Body of pancreas (tissue), 4 donors: Measurements from ENCODE around the gene BICD2. TPM values are rescaled to one million over a fixed set of nuclear protein-coding genes. Genes with fewer than 3 reads are reported as not detected.

Source experiments
- ATAC-seq: fragments of 150-250 bp; one replicate; pipeline ENCODE4 v1.9.1; 2016
- DNase-seq, 4 donors: peaks; one replicate each; pipeline ENCODE4 v3.0.0-alpha.2; 2019
- H3K27ac ChIP-seq, 4 donors: fragments of 200-600 bp; sonication (generic); 1 replicate in 3 of 4; 2 replicates in 1 of 4; pipeline versions ENCODE4 v1.5.1 to v1.6.1; 2016 to 2019; ENCODE audit warnings: mild to moderate bottlenecking in 1 of 4, mixed read lengths in 1 of 4, moderate library complexity in 1 of 4
- H3K27me3 ChIP-seq, 2 donors: fragments of 200-600 bp; sonication (generic); one replicate each; pipeline ENCODE4 v1.6.0; 2016; ENCODE audit warnings: mild to moderate bottlenecking in 1 of 2
- H3K36me3 ChIP-seq, 2 donors: fragments of 200-600 bp; sonication (generic); replicated peaks in 1 of 2; 2 replicates each; pipeline ENCODE4 v1.5.1; 2016; ENCODE audit warnings: low read depth in 2 of 2; ENCODE audit not compliant: insufficient read depth in 1 of 2
- H3K4me1 ChIP-seq: fragments of 200-600 bp; sonication (generic); one replicate; pipeline ENCODE4 v1.6.0; 2016
- H3K4me3 ChIP-seq, 2 donors: fragments of 200-600 bp; sonication (generic); 1 replicate in 1 of 2; 2 replicates in 1 of 2; pipeline ENCODE4 v1.5.1; 2016 to 2019
- H3K9me3 ChIP-seq, 3 donors: fragments of 200-600 bp; sonication (generic); 1 replicate in 2 of 3; 2 replicates in 1 of 3; pipeline ENCODE4 v1.5.1; 2016
- POLR2A ChIP-seq, 3 donors: fragments of 450-650 bp; IDR thresholded peaks; one replicate each; pipeline ENCODE4 v1.6.1; 2016; ENCODE audit warnings: antibody characterized with exemption in 3 of 3, mild to moderate bottlenecking in 2 of 3
- WGBS, 2 donors: methylation state at CpG; one replicate each; pipeline ENCODE4 v1.1.5; 2017; 5-methylcytosine and 5-hydroxymethylcytosine counted together
- intact Hi-C: fragments of 100-400 bp; cut with DNase I; formaldehyde crosslinking; loops from one replicate; pipeline ENCODE4 v1.15.1; 2023
- total RNA-seq, 2 donors: library from RNA; depleted of rRNA; stranded (reverse); fragments of >200 nt; gene quantifications; one replicate each; pipeline ENCODE4 v1.1.0, GENCODE V29; 2016
- TF ChIP-seq, protein P1 (sequence below), 7 experiments: fragments of 450-650 bp in 4 of 7; fragments of 200-600 bp in 3 of 7; sonication (generic) in 3 of 7; IDR thresholded peaks; one replicate each; pipeline ENCODE4 v1.5.1; 2016 to 2019; ENCODE audit warnings: antibody characterized with exemption in 7 of 7

Gene BICD2
- total RNA-seq, 2 donors from 2014 or later = 16.1 to 16.8 TPM

DNA sequence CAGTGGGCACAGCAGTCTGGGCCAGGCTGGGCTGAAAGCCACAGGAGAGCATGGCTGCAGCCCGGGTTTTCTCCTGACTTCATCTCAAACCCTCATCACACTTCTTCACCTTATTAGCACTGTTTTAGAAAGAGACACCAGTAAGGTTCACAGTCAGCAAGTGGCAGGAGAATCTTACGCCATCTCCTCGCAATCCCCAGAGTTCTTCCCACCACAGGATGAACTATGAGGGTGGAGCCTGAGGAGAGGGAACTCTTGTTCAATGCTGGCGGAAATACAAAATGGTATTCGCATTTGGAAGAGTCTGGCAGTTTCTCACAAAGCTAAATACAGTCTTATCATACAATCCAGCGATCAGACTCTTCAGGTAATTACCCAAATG lies 14.7 kb downstream of the BICD2 start:
- H3K9me3 ChIP-seq = no peaks in the 10 kb centered on the region
- no peak for TF ChIP-seq POLR2A (IDR thresholded peaks at IDR 0.05)
- TF ChIP-seq, protein P1, sequence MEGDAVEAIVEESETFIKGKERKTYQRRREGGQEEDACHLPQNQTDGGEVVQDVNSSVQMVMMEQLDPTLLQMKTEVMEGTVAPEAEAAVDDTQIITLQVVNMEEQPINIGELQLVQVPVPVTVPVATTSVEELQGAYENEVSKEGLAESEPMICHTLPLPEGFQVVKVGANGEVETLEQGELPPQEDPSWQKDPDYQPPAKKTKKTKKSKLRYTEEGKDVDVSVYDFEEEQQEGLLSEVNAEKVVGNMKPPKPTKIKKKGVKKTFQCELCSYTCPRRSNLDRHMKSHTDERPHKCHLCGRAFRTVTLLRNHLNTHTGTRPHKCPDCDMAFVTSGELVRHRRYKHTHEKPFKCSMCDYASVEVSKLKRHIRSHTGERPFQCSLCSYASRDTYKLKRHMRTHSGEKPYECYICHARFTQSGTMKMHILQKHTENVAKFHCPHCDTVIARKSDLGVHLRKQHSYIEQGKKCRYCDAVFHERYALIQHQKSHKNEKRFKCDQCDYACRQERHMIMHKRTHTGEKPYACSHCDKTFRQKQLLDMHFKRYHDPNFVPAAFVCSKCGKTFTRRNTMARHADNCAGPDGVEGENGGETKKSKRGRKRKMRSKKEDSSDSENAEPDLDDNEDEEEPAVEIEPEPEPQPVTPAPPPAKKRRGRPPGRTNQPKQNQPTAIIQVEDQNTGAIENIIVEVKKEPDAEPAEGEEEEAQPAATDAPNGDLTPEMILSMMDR (IDR thresholded peaks at IDR 0.05) = no peak
- no peaks in the 10 kb centered on the region for H3K36me3 ChIP-seq
- 69 to 78% methylated on average over 6 of the region's 6 CpGs for WGBS, 2 donors
- H3K4me3 ChIP-seq = no peak overlapping the region
- no peaks in the 10 kb centered on the region for H3K27me3 ChIP-seq
- H3K4me1 ChIP-seq = peaks cover 26% of the 10 kb centered on the region
- intact Hi-C loops = no loop called here
- DNase-seq (no peak), ATAC-seq (no peak)
- no peak overlapping the region for H3K27ac ChIP-seq

DNA sequence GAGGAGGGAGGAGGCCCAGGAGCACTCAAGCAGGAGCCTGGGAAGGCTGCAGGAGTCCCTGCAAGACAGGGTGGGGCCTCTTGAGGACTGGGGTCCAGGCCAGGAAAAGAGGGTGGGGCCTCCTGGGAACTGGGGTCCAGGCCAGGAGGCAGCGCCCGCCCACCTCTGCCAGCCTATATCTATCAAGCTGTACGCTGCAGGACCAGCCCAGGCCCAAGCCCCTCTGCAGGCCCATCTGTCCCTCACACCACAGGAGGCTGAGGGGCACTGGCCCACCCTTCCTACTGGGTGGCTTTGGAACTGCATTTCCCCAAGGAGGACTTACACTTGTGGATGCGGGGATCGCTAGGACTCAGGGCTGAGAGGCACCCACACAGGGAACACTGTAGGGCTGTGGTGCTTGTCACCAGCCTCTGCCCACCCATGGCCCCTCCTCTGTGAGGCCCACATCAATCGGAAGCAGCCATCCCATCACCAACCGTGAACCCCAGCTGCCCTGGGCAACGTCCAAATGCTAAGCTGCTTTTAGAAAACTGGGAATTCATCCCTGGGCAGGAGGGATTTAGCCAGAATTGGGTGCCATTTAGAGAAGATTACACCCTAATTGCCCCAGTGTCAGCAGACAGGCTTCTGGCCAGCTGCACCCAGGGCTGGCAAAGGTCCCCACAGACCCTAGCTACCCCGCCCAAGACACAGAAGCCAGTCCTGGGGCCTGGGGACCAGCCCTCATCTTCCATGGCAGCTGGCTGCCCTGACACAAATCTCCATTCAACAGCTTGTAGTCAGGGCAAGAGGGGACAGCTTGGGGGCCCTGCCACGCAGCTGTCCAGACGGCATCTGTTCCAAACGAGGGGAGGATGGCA lies 15.3 kb downstream of the BICD2 start:
- Histone ChIP-seq H3K9me3 (no peaks in the 10 kb centered on the region), H3K27ac (no peak overlapping the region), H3K27me3 (no peaks in the 10 kb centered on the region), H3K4me3 (no peak overlapping the region), H3K4me1 (peaks cover 26% of the 10 kb centered on the region), H3K36me3 (no peaks in the 10 kb centered on the region)
- intact Hi-C loops = no loop called here
- no peak for ATAC-seq
- no peak for DNase-seq
- WGBS, 2 donors = 47 to 84% methylated on average over 3 to 12 of the region's 12 CpGs
- TF ChIP-seq, protein P1 (IDR thresholded peaks at IDR 0.05) = no peak
- no peak for TF ChIP-seq POLR2A (IDR thresholded peaks at IDR 0.05)

DNA sequence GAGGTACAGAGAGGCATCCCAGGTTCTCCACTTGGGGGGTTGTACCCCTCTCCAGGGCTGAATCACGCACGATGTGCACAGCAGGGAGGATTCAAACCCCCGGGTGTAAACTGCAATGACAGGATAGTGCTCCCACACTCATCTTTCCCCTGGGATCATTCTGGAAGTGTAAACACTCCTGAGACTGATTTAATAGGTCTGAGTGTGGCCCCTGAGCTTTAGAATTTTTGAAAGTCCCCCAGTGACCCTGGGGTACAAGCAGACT lies 16.5 kb downstream of the BICD2 start:
- DNase-seq (no peak), ATAC-seq (no peak)
- intact Hi-C loops = no loop called here
- Histone ChIP-seq H3K9me3 (no peaks in the 10 kb centered on the region), H3K4me1 (peaks cover 26% of the 10 kb centered on the region), H3K4me3 (no peak overlapping the region), H3K27ac (no peak overlapping the region), H3K27me3 (no peaks in the 10 kb centered on the region), H3K36me3 (no peaks in the 10 kb centered on the region)
- WGBS, 2 donors = 90% methylated on average over 3 of the region's 3 CpGs; no CpG with 5 or more reads in 1 of the 2 donors
- TF ChIP-seq POLR2A (IDR thresholded peaks at IDR 0.05) = no peak
- TF ChIP-seq, protein P1 (IDR thresholded peaks at IDR 0.05) = no peak

DNA sequence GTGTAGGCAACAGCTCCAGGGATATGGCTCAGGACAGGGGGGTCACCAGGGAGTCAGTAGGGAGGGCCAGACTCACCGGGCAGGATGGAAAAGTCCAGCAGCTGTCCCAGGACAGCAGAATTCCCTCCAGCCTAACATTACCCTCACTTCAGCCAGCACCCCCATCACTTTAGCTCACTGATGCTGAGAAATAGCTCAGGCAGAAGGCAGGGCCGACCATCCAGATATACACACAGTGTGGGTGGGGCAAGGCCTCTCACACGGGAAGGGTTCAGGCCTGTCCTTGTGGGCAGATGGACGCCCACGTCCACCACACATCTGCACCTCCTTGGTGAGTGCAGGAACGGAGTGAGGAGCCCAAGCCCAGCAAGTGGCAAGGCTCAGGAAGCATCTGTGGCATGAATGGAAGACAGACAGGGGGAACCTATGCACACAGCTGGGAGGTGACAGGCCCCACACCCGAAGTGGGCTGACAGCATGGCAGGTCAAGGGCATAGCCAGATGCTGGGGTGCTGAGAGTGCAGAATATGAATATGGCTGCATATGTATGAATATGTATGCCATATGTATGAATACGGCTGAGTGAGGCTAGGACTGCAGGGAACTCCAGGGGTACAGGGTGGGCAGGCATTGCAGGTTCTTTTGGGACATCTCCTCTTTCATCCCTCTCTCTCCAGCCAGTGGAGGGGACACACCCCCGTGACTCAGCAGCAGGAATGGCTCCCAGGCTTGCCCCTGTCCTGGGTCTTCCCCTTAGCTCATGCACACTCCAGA lies 17.0 kb downstream of the BICD2 start:
- 68 to 73% methylated on average over 3 to 9 of the region's 9 CpGs for WGBS, 2 donors

More for the DNA sequence above, 17.0 kb downstream of the BICD2 start:
- Histone ChIP-seq H3K4me3 (no peak overlapping the region), H3K27ac (peak overlapping the region in 1 of 4 donors; percentile 37), H3K4me1 (peaks cover 26% of the 10 kb centered on the region), H3K9me3 (no peaks in the 10 kb centered on the region), H3K36me3 (no peaks in the 10 kb centered on the region), H3K27me3 (no peaks in the 10 kb centered on the region)
- ATAC-seq (no peak), DNase-seq (no peak)
- TF ChIP-seq POLR2A (IDR thresholded peaks at IDR 0.05) = no peak
- TF ChIP-seq, protein P1 (IDR thresholded peaks at IDR 0.05) = no peak
- intact Hi-C loops = no loop called here
